HepG2 (cell line): Measurements from ENCODE around the gene POLR1D. TPM values are rescaled to one million over a fixed set of nuclear protein-coding genes. Genes with fewer than 3 reads are reported as not detected.

Source experiments
- ATAC-seq: fragments of 200-7000 bp; cut with Tn5 transposase; 3 replicates; pipeline ENCODE4 v1.9.1; 2020; ENCODE audit warnings: mild to moderate bottlenecking, moderate library complexity
- BruUV-seq: library from RNA; stranded (reverse); fragments of 400-500 nt; replicated peaks from 2 replicates; lab custom pipeline; 2021; lab: Mats Ljungman, UMichigan
- CTCF ChIA-PET: fragments of 300-600 bp; formaldehyde crosslinking; extraction: SDS; loops from one replicate; lab custom pipeline; 2021; ENCODE audit warnings: low total read pairs, inconsistent platforms, low intra/inter-chr PET ratio; lab: Yijun Ruan, JAX
- POLR2A ChIA-PET: fragments of 350-600 bp; sonication (Branson Sonifier 250); formaldehyde crosslinking; loops from one replicate; lab custom pipeline; 2020; ENCODE audit warnings: antibody characterized with exemption, inconsistent platforms; lab: Yijun Ruan, JAX
- DNase-seq: peaks from one replicate; pipeline ENCODE4 v3.0.0-alpha.2; 2015; ENCODE audit warnings: low spot score
- FAIRE-seq: peaks from 3 replicates; lab custom pipeline; 2011; peaks lifted over from hg19 to GRCh38; lab: Jason Lieb, UNC
- H2AFZ ChIP-seq: one replicate; pipeline ENCODE4 v1.6.1; 2011; ENCODE audit warnings: low read length, inconsistent platforms
- H3K27ac ChIP-seq: fragments of 300-600 bp; 3 replicates; pipeline ENCODE4 v1.8.0; 2011; ENCODE audit warnings: mixed run types, mild to moderate bottlenecking, mixed read lengths, low read length, inconsistent platforms; ENCODE audit not compliant: insufficient read depth; ENCODE audit errors: extremely low read length
- H3K27me3 ChIP-seq, 2 experiments: fragments of 200-600 bp in 1 of 2; 2 replicates in 1 of 2; 3 replicates in 1 of 2; pipeline versions ENCODE4 v1.6.0 to v1.8.0; 2011; ENCODE audit warnings: low read length in 2 of 2, mild to moderate bottlenecking in 2 of 2, moderate library complexity in 2 of 2, inconsistent platforms in 1 of 2; ENCODE audit not compliant: insufficient read depth in 2 of 2, control insufficient read depth in 1 of 2
- H3K36me3 ChIP-seq, 2 experiments: fragments of 200-600 bp in 1 of 2; replicated peaks in 1 of 2; 2 replicates in 1 of 2; 3 replicates in 1 of 2; pipeline versions ENCODE4 v1.5.1 to v1.8.0; 2011; ENCODE audit warnings: low read length in 2 of 2, inconsistent platforms in 1 of 2; ENCODE audit not compliant: insufficient read depth in 2 of 2, control insufficient read depth in 1 of 2
- H3K4me1 ChIP-seq: 2 replicates; pipeline ENCODE4 v1.5.1; 2012; ENCODE audit warnings: low read length, inconsistent platforms; ENCODE audit not compliant: insufficient read depth
- H3K4me2 ChIP-seq: 2 replicates; pipeline ENCODE4 v1.6.0; 2011; ENCODE audit warnings: low read depth, low read length, inconsistent platforms
- H3K4me3 ChIP-seq, 3 experiments: fragments of 200-600 bp in 1 of 3; sonication (generic), shearing (Covaris generic) in 1 of 3; replicated peaks in 1 of 3; 2 replicates each; pipeline ENCODE4 v1.5.1; 2011 to 2016; ENCODE audit warnings: low read length in 3 of 3, inconsistent platforms in 2 of 3, low read depth in 2 of 3, mild to moderate bottlenecking in 2 of 3, control low read depth in 1 of 3, mixed read lengths in 1 of 3; ENCODE audit not compliant: insufficient read depth in 1 of 3
- H3K79me2 ChIP-seq: one replicate; pipeline ENCODE4 v1.6.1; 2011; ENCODE audit warnings: low read length, inconsistent platforms; ENCODE audit not compliant: insufficient read depth
- H3K9ac ChIP-seq: 2 replicates; pipeline ENCODE4 v1.6.0; 2011; ENCODE audit warnings: mild to moderate bottlenecking, low read depth, low read length, inconsistent platforms; ENCODE audit not compliant: insufficient read depth
- H3K9me3 ChIP-seq: 2 replicates; pipeline ENCODE4 v1.5.1; 2012; ENCODE audit warnings: mild to moderate bottlenecking, low read length
- H4K20me1 ChIP-seq: 2 replicates; pipeline ENCODE4 v1.6.0; 2011; ENCODE audit warnings: inconsistent platforms, mild to moderate bottlenecking, low read length, moderate library complexity; ENCODE audit not compliant: insufficient read depth
- AGO1 ChIP-seq: fragments of 200-400 bp; formaldehyde crosslinking; IDR thresholded peaks from 2 replicates; pipeline ENCODE4 v1.6.1; 2017; ENCODE audit warnings: mild to moderate bottlenecking, low read depth, low read length, moderate library complexity; ENCODE audit not compliant: poor library complexity, severe bottlenecking
- PRPF4 ChIP-seq: fragments of 200-400 bp; formaldehyde crosslinking; IDR thresholded peaks from 2 replicates; pipeline ENCODE4 v1.6.1; 2016; ENCODE audit warnings: low read length, low read depth; ENCODE audit not compliant: poor library complexity, severe bottlenecking
- SIN3A ChIP-seq: IDR thresholded peaks from 2 replicates; pipeline ENCODE4 v1.6.1; 2011; ENCODE audit warnings: low read depth, mild to moderate bottlenecking, control low read depth, low read length, borderline replicate concordance
- SIN3B ChIP-seq: fragments of 150-350 bp; IDR thresholded peaks from 2 replicates; pipeline ENCODE4 v1.6.1; 2014; ENCODE audit warnings: low read length
- ZBTB26 ChIP-seq: IDR thresholded peaks from 2 replicates; pipeline ENCODE4 v1.6.1; 2016; ENCODE audit warnings: missing compliant biosample characterization, missing genetic modification reagents, borderline replicate concordance
- in situ Hi-C: cut with HindIII; loops from 2 replicates; pipeline ENCODE4 v1.10.0; 2017; ENCODE audit warnings: low pct_unique_long_range_greater_than_20kb; ENCODE audit not compliant: extremely low pct_ligation_motif_present
- intact Hi-C: fragments of 100-400 bp; cut with micrococcal nuclease; formaldehyde crosslinking; loops from one replicate; pipeline ENCODE4 v1.10.0; 2022; ENCODE audit not compliant: unreplicated experiment
- polyA plus RNA-seq, 8 experiments: library from polyadenylated mRNA; depleted of rRNA in 3 of 8; stranded (reverse) in 7 of 8; unstranded in 1 of 8; fragments of >200 nt; fragmentation: Illumina TruSeq in 4 of 8; extraction: Trizol in 4 of 8; gene quantifications; 2 replicates each; pipeline versions ENCODE4 v1.2.1 to v1.2.3, GENCODE V29; 2011 to 2016; ENCODE audit warnings: low read depth in 4 of 8, missing spikeins in 1 of 8, mixed read lengths in 1 of 8; ENCODE audit not compliant: insufficient read depth in 1 of 8
- total RNA-seq, 5 experiments: library from RNA; depleted of rRNA; stranded (reverse); fragments of >200 nt; fragmentation: Illumina TruSeq; extraction: Trizol; gene quantifications; 2 replicates each; pipeline ENCODE4 v1.2.3, GENCODE V29; 2016; ENCODE audit warnings: low read depth in 1 of 5
- TF ChIP-seq, protein P1 (sequence below): IDR thresholded peaks from 2 replicates; pipeline ENCODE4 v1.6.1; 2016; ENCODE audit warnings: missing compliant biosample characterization, missing genetic modification reagents, borderline replicate concordance

POLR1D gene
- total and polyA plus RNA-seq, 2 of the 13 experiments (the other 11 are each of a cell fraction or from before 2014, with no cell fraction given): 183 to 490 TPM

- in situ Hi-C loops: no loop called here
- POLR2A ChIA-PET: interaction anchor here (1.0 to 1.2 kb wide), 2 partner anchors 9 to 19 kb away, joined by 3 to 8 read pairs; partner anchors contain the start of gene LNX2
These were observed 17.5 kb downstream of the POLR1D start for GRCh38 chr13:27639186-27639585.

More at GRCh38 chr13:27639186-27639585, 17.5 kb downstream of the POLR1D start:
- no peak for FAIRE-seq
- Histone ChIP-seq H4K20me1 (no peaks in the 10 kb centered on the region), H3K4me1 (peaks cover 75% of the 10 kb centered on the region), H3K79me2 (peaks cover 39% of the 10 kb centered on the region), H3K4me2 (no peak overlapping the region), H3K9me3 (no peaks in the 10 kb centered on the region), H3K36me3 (peaks cover 0 to 4% of the 10 kb centered on the region in 2 experiments; a peak in 1 of 5 replicates), H3K27ac (no peak overlapping the region), H3K27me3 (no peaks in the 10 kb centered on the region), H2AFZ (no peak overlapping the region), H3K9ac (no peak overlapping the region), H3K4me3 (no peak overlapping the region)
- TF ChIP-seq AGO1: no peak
- TF ChIP-seq PRPF4: no peak
- TF ChIP-seq, protein P1, sequence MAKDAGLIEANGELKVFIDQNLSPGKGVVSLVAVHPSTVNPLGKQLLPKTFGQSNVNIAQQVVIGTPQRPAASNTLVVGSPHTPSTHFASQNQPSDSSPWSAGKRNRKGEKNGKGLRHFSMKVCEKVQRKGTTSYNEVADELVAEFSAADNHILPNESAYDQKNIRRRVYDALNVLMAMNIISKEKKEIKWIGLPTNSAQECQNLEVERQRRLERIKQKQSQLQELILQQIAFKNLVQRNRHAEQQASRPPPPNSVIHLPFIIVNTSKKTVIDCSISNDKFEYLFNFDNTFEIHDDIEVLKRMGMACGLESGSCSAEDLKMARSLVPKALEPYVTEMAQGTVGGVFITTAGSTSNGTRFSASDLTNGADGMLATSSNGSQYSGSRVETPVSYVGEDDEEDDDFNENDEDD: no peak
- TF ChIP-seq SIN3A: no peak
- no peak for TF ChIP-seq ZBTB26 (CRISPR knock-in tag)
- TF ChIP-seq SIN3B: no peak
- DNase-seq: no peak
- no peak for ATAC-seq
- intact Hi-C loops: no loop called here
- CTCF ChIA-PET: no interaction called here
- BruUV-seq: no TSS peak
